Endothelial cell of umbilical vein (primary cell): ENCODE measurements around the gene SLC25A23. TPM values are rescaled to one million over a fixed set of nuclear protein-coding genes. Genes with fewer than 3 reads are reported as not detected.

Source experiments
- BruUV-seq: library from RNA; stranded (reverse); fragments of 400-500 nt; replicated peaks from 2 replicates; lab custom pipeline; 2021; lab: Mats Ljungman, UMichigan
- CTCF ChIA-PET: fragments of 300-600, 350-600 bp; sonication (Branson Sonifier 250); formaldehyde crosslinking; loops from one replicate; lab custom pipeline; 2021; ENCODE audit warnings: antibody characterized with exemption, inconsistent platforms; lab: Charles Lee
- POLR2A ChIA-PET: fragments of 300-600, 350-600 bp; sonication (Branson Sonifier 250); formaldehyde crosslinking; loops from one replicate; lab custom pipeline; 2021; ENCODE audit warnings: antibody characterized with exemption, inconsistent platforms; lab: Charles Lee
- DNase-seq: peaks from one replicate; pipeline ENCODE4 v3.0.0-alpha.2; 2011; ENCODE audit warnings: low read depth, low spot score
- FAIRE-seq: peaks from 2 replicates; lab custom pipeline; 2011; peaks lifted over from hg19 to GRCh38; lab: Jason Lieb, UNC
- H2AFZ ChIP-seq: 2 replicates; pipeline ENCODE4 v1.6.0; 2012; ENCODE audit warnings: low read depth, low read length, control low read depth, inconsistent platforms
- H3K27ac ChIP-seq: 2 replicates; pipeline ENCODE4 v1.5.1; 2011; ENCODE audit warnings: low read depth, mild to moderate bottlenecking, control low read depth, low read length, moderate library complexity; ENCODE audit not compliant: insufficient read depth
- H3K27me3 ChIP-seq, 2 experiments: 2 replicates each; pipeline versions ENCODE4 v1.6.0 to v1.6.1; 2011; ENCODE audit warnings: low read length in 2 of 2, mixed read lengths in 1 of 2; ENCODE audit not compliant: control insufficient read depth in 2 of 2, insufficient read depth in 2 of 2
- H3K36me3 ChIP-seq, 2 experiments: 2 replicates in 1 of 2; 3 replicates in 1 of 2; pipeline ENCODE4 v1.5.1; 2011; ENCODE audit warnings: low read length in 2 of 2, mild to moderate bottlenecking in 1 of 2, moderate library complexity in 1 of 2; ENCODE audit not compliant: control insufficient read depth in 2 of 2, insufficient read depth in 2 of 2; ENCODE audit errors: extremely low read depth in 1 of 2
- H3K4me1 ChIP-seq: 3 replicates; pipeline ENCODE4 v1.5.1; 2011; ENCODE audit warnings: mild to moderate bottlenecking, low read length; ENCODE audit not compliant: control insufficient read depth, insufficient read depth; ENCODE audit errors: extremely low read depth
- H3K4me2 ChIP-seq: 2 replicates; pipeline ENCODE4 v1.6.1; 2011; ENCODE audit warnings: low read length, control low read depth, mixed read lengths; ENCODE audit not compliant: insufficient read depth
- H3K4me3 ChIP-seq, 3 experiments: fragments of 200-600 bp in 1 of 3; sonication (generic), shearing (Covaris generic) in 1 of 3; replicated peaks in 1 of 3; 2 replicates each; pipeline ENCODE4 v1.5.1; 2011 to 2016; ENCODE audit warnings: control low read depth in 3 of 3, low read length in 3 of 3, mild to moderate bottlenecking in 2 of 3, inconsistent platforms in 1 of 3, low read depth in 1 of 3, moderate library complexity in 1 of 3; ENCODE audit not compliant: insufficient read depth in 1 of 3
- H3K79me2 ChIP-seq: 2 replicates; pipeline ENCODE4 v1.6.0; 2012; ENCODE audit warnings: low read length, inconsistent platforms; ENCODE audit not compliant: control insufficient read depth, insufficient read depth
- H3K9ac ChIP-seq: replicated peaks from 2 replicates; pipeline ENCODE3; 2011; ENCODE audit warnings: low read length, control low read depth; ENCODE audit not compliant: insufficient read depth; ENCODE audit errors: extremely low read depth
- H3K9me1 ChIP-seq: replicated peaks from 3 replicates; pipeline ENCODE4 v1.6.0; 2011; ENCODE audit warnings: mild to moderate bottlenecking, low read length; ENCODE audit not compliant: control insufficient read depth, insufficient read depth; ENCODE audit errors: extremely low read depth
- H3K9me3 ChIP-seq: replicated peaks from 2 replicates; pipeline ENCODE4 v1.5.1; 2012; ENCODE audit warnings: low read length, inconsistent platforms; ENCODE audit not compliant: control insufficient read depth, insufficient read depth
- H4K20me1 ChIP-seq: replicated peaks from 2 replicates; pipeline ENCODE3; 2011; ENCODE audit warnings: mild to moderate bottlenecking, low read length; ENCODE audit not compliant: control insufficient read depth, insufficient read depth; ENCODE audit errors: extremely low read depth
- CTCF ChIP-seq, 2 donors: IDR thresholded peaks; 1 replicate in 1 of 2; 2 replicates in 1 of 2; pipeline ENCODE4 v1.5.1; 2011; ENCODE audit warnings: low read length in 2 of 2, mild to moderate bottlenecking in 2 of 2, moderate library complexity in 2 of 2, control low read depth in 1 of 2, inconsistent platforms in 1 of 2, low read depth in 1 of 2; ENCODE audit not compliant: insufficient read depth in 1 of 2; ENCODE audit errors: extremely low read depth in 1 of 2
- EZH2 ChIP-seq: IDR thresholded peaks from 2 replicates; pipeline ENCODE4 v1.6.1; 2012; ENCODE audit warnings: borderline replicate concordance, low read depth, mild to moderate bottlenecking, moderate library complexity, low read length, inconsistent platforms; ENCODE audit not compliant: severe bottlenecking
- FOS ChIP-seq: IDR thresholded peaks from 2 replicates; pipeline ENCODE4 v1.6.1; 2011; ENCODE audit warnings: mild to moderate bottlenecking, low read length, moderate library complexity, borderline replicate concordance; ENCODE audit not compliant: insufficient read depth
- GATA2 ChIP-seq: IDR thresholded peaks from 2 replicates; pipeline ENCODE4 v1.7.0; 2011; ENCODE audit warnings: low read depth, mild to moderate bottlenecking, moderate library complexity, mixed read lengths, low read length; ENCODE audit not compliant: insufficient read length, insufficient read depth
- JUN ChIP-seq: IDR thresholded peaks from 2 replicates; pipeline ENCODE4 v1.6.1; 2011; ENCODE audit warnings: borderline replicate concordance, low read depth; ENCODE audit not compliant: insufficient read length, insufficient read depth
- MAX ChIP-seq: IDR thresholded peaks from 2 replicates; pipeline ENCODE4 v1.6.1; 2011; ENCODE audit not compliant: insufficient read depth, insufficient read length
- MYC ChIP-seq: IDR thresholded peaks from one replicate; pipeline ENCODE4 v1.6.1; 2011; ENCODE audit warnings: mild to moderate bottlenecking, low read depth, low read length
- POLR2A ChIP-seq: IDR thresholded peaks from 2 replicates; pipeline ENCODE4 v1.6.1; 2012; ENCODE audit warnings: low read depth, mild to moderate bottlenecking, control low read depth, low read length
- POLR2AphosphoS5 ChIP-seq: IDR thresholded peaks from 2 replicates; pipeline ENCODE4 v1.6.1; 2012; ENCODE audit warnings: low read depth, mild to moderate bottlenecking, control low read depth, low read length, moderate library complexity; ENCODE audit not compliant: insufficient read depth
- dilution Hi-C: fragments of 300-500 bp; cut with MboI; formaldehyde crosslinking; loops from one replicate; pipeline ENCODE4 v1.15.0; 2019; ENCODE audit warnings: low sequenced_read_pairs; ENCODE audit not compliant: extremely low pct_ligation_motif_present
- intact Hi-C: fragments of 100-400 bp; cut with micrococcal nuclease; formaldehyde crosslinking; loops from one replicate; pipeline ENCODE4 v1.10.0; 2022
- polyA plus RNA-seq, 4 experiments: library from polyadenylated mRNA; depleted of rRNA in 3 of 4; stranded (reverse) in 3 of 4; unstranded in 1 of 4; fragments of >200 nt; gene quantifications; 2 replicates each; pipeline versions ENCODE4 v1.2.1 to v1.2.3, GENCODE V29; 2011 to 2012; ENCODE audit warnings: missing spikeins in 1 of 4
- total RNA-seq: library from RNA; stranded (reverse); gene quantifications from 2 replicates; pipeline ENCODE4 v1.2.3, GENCODE V29; 2021

The SLC25A23 gene
- total and polyA plus RNA-seq, 2 donors (not counting 3 experiments of a cell fraction or from before 2014, with no cell fraction given) = 12.8 to 33.5 TPM

- Histone ChIP-seq H4K20me1 (no peaks in the 10 kb centered on the region), H3K36me3 (peaks cover 2 to 6% of the 10 kb centered on the region in 2 experiments), H3K27ac (no peak overlapping the region), H3K4me2 (no peak overlapping the region), H2AFZ (no peak overlapping the region), H3K9ac (no peak overlapping the region), H3K4me3 (no peak overlapping the region), H3K4me1 (no peaks in the 10 kb centered on the region), H3K27me3 (no peaks in the 10 kb centered on the region), H3K9me3 (no peaks in the 10 kb centered on the region), H3K79me2 (no peaks in the 10 kb centered on the region), H3K9me1 (no peaks in the 10 kb centered on the region)
- BruUV-seq = no TSS peak
- TF ChIP-seq EZH2 (no peak), JUN (no peak), FOS (no peak), GATA2 (no peak), MYC (no peak)
- CTCF ChIA-PET = no interaction called here
- POLR2A ChIA-PET = no interaction called here
- FAIRE-seq = no peak
- intact Hi-C loops = no loop called here
- DNase-seq = no peak
- dilution Hi-C loops = no loop called here
Measured at GRCh38 chr19:6452223-6452614, 7.4 kb downstream of the SLC25A23 start.

- intact Hi-C loops (no loop called here), dilution Hi-C loops (no loop called here)
- no peak overlapping the region for H3K4me2 ChIP-seq
- ChIA-PET POLR2A (no interaction called here), CTCF (no interaction called here)
- no peak for TF ChIP-seq EZH2
- TF ChIP-seq POLR2AphosphoS5 = no peak
- no peak for TF ChIP-seq MAX
- no peak for TF ChIP-seq MYC
- TF ChIP-seq CTCF (IDR thresholded peaks at IDR 0.05; ENCODE audit: extremely low read depth in 1 of 2, insufficient read depth in 1 of 2, low read depth in 1 of 2, low read length in 2 of 2) = no peak
- no peak for TF ChIP-seq POLR2A
- TF ChIP-seq FOS = no peak
- H3K36me3 ChIP-seq = peaks cover 2 to 6% of the 10 kb centered on the region in 2 experiments
- no peaks in the 10 kb centered on the region for H3K79me2 ChIP-seq
- H3K4me3 ChIP-seq = no peak overlapping the region
- no peaks in the 10 kb centered on the region for H3K4me1 ChIP-seq
- H4K20me1 ChIP-seq = no peaks in the 10 kb centered on the region
- FAIRE-seq (no peak), DNase-seq (no peak)
- no peaks in the 10 kb centered on the region for H3K9me1 ChIP-seq
- no peaks in the 10 kb centered on the region for H3K9me3 ChIP-seq
- H2AFZ ChIP-seq = no peak overlapping the region
- no peak overlapping the region for H3K27ac ChIP-seq
- BruUV-seq = no TSS peak
- no peak overlapping the region for H3K9ac ChIP-seq
- H3K27me3 ChIP-seq = no peaks in the 10 kb centered on the region
Measured at GRCh38 chr19:6451583-6452222, 7.9 kb downstream of the SLC25A23 start.
